HG02885 (cell line): ENCODE data around the gene KCNK18.
A peak's percentile ranks its signal among the peaks of the same experiment; 100 is the strongest.
"Not testable (repeated sequence)": the region's sequence is repeated elsewhere in the genome, so short reads cannot be mapped to it uniquely, and the experiment has no call there.

Experiments used
- ATAC-seq: cut with Tn5 transposase; IDR thresholded peaks from one replicate; pipeline ENCODE4 v1.9.1; 2021; ENCODE audit warnings: mild to moderate bottlenecking; ENCODE audit not compliant: unreplicated experiment, poor library complexity

Gene KCNK18

DNA sequence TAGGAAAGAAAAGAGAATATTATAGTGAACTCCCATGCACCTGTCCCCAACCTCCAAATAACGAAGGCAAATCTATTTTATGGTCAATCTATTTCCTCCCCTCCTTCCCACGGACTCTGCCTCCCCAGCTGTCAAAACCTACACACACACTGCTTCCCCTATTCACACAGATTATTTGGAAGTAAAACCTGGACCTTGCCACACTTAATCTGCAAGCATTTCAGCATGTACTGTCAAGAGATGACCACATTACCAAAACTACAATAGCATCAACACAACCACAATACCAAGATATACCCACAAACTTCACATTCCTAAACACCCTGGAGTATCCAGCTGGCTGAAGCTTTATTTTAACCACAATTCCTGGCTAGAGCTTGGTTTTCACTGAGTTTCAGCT lies 27.8 kb upstream of the KCNK18 start:
- ATAC-seq, result no peak

DNA sequence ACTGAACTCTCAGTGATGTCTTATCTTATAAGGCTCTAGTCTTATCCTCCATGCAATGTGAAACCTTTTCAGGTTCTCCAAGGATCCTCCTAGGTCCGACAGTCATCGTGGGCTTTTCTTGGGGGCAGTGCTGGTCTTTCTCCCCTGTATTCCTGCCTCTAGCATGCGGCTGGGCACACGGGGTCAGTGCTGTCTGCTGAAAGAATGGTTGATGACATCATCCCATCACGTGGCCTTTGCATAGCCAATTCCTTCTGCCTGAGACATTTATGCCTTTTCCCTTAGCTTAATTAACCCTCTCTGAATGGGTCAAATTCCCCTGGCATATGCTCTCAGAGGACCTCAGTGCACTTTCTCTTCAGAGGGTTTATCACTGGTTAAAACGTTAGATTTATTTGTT lies 27.0 kb upstream of the KCNK18 start:
- no peak for ATAC-seq

DNA sequence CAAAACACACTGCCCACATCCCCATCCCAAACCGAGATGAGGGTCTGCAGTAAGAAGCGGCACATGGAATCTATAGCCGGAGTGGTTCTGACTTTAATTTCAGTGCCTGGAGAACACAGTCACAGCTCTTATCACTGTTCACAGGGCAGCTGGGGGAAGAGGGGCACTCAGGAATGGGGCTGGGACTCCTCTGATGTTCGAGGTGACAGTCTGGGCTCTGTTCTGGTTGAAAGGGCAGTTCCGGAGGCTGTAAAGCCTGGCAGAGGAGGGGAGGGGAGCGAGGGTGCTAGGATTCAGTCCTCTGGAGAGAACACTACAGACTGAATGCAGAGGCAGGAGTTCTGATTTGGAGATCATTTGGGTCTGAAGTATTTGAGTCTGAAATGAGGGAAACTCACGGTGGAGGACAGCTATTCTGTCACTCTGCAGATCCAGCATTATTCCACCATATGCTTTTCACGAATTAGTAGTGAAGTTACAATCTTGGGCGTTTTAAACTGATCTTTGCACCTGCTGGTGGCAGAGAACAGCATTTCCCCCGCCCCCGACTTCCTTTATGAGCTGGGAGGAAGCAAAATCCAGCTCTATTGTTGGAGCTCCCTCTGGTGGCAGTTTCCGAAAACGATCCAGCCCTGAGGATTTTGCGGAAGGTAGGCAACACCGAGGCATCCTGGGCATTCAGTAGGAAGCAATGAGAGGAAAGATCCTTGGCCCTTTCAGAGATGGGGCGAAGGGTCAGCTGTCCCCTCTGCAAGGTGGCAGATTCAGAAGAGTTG lies 22.7 kb upstream of the KCNK18 start:
- ATAC-seq, result peak; percentile 90

DNA sequence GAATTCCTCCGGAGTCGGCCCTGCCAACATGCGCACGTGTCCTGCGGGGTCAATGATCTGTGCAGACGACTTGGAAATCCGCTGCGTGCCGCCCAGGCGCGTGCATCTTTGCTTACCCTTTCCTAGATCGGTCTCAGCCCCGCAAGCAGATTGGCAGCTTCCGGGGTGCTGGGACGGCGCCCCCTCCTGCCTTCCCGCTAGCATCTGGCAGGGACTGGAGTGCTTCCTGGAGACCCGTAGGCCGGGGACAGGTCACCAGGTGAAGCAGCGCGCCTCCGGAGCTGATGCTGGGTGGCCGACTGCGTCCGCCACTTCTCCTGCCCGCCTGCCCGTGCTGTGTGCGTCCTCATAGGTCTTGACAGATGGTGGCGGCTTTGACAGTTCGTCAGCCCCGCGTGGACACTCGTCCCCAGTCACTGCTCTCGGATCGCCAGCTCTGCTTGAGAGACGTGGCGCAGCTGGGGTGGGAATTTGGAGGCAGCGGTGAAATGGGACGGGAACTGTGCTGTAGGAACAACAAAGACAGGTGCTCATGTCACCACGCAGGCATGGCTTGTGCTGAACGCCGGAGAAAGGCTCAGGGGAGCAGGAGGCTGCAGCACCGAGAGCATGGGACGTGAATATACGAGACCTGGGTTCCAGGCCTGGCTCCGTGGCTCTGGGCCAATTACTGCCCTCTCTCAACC lies 21.9 kb upstream of the KCNK18 start:
- ATAC-seq, result peak; percentile 38

DNA sequence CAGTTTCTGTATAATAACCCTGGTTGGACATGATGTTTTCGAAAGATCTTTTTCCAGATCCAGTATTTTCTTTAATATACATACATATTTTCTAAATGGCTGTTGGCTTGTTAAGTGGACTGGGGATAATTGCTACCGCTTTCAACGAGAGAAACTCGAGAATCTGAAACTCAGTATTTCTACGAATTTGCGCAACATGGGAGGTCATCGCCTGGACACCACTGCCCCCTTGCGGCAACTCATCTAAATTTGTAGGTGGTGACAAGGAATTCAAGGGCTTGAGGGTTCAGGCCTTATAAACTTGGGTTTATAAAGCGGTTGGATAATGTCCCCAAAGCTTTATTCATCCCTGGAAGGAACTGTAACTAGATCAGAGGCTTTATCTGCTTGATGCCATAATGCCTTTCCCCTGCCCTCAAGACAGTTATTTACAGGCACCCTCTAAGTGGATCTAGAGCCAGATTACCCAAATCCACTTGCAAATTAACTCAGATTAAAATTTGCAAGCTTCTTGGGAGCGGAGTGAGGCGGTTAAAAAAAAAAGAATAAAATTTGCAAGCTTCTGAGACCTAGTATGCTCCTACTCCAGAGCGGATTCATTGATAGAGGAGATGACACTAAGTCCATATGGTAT lies 21.3 kb upstream of the KCNK18 start:
- peak; percentile 52 for ATAC-seq

DNA sequence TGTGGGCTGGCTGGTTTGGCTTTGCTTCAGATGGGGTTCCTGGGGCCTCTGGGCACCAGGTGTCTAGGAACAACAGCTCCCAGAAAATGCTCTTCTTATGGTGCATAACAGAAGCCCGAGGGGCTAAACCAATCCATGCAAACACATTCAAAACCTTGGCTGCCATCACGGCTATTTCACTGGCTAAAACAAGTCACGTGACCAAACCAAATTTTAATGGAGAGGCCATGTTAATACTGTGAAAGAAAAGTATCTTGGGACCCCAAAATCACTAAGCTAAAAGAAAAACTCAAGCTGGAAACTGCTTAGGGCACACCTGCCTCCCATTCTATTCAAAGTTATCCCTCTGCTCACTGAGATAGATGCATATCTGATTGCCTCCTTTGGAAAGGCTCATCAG lies 19.1 kb upstream of the KCNK18 start:
- ATAC-seq, result no peak

DNA sequence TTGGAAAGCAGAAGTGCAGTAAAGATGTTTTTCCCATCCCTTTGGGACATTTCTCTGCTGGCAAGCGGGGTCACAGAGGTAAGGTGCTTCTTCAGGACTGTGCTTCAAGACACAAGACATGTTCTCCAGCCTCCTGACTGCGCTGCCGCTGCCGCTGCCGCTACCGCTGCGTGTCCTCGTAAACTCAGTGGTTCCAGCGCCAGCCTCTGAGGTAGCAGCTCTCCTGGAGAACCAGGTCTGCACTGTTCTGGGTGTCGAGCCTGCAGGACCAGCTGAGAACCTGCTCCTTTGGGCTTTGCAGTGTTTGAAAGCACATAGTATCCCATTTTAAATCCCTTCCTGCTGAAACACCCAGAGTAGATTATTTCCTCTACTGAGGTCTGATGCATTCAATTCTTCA lies 13.0 kb upstream of the KCNK18 start:
- ATAC-seq, result no peak

DNA sequence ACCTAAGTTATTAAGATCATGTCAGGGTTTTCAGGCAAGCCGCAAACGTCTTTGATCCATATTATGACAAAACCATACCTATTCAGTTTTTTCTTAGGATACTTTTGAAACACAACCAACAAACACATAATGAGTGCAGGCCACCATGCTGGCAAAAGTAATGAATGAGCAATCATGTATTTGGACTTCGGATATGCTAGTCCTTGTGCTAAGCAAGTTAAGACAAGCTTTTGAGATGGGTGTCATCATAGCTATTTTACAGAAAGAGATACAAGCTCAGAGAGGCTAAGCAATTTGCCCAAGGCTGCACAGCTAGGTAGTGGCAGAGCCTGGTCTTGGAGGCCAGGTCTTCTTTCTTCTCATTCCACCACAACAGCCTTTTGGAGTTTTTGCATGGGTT lies 12.5 kb upstream of the KCNK18 start:
- no peak for ATAC-seq

DNA sequence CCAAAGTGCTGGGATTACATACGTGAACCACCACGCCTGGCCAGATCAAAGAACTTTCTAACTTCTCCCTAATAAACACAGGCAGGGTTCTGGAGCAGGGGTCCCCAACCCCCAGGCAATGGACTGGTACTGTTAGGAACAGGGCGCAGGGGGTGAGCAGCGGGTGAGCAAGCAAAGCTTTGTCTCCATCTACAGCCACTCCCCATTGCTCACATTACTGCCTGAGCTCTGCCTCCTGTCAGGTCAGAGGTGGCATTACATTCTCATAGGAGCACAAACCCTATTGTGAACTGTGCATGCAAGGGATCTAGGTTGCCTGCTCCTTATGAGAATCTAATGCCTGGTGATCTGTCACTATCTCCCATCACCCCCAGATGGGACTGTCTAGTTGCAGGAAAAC lies 11.5 kb upstream of the KCNK18 start:
- ATAC-seq, result not testable (repeated sequence)

DNA sequence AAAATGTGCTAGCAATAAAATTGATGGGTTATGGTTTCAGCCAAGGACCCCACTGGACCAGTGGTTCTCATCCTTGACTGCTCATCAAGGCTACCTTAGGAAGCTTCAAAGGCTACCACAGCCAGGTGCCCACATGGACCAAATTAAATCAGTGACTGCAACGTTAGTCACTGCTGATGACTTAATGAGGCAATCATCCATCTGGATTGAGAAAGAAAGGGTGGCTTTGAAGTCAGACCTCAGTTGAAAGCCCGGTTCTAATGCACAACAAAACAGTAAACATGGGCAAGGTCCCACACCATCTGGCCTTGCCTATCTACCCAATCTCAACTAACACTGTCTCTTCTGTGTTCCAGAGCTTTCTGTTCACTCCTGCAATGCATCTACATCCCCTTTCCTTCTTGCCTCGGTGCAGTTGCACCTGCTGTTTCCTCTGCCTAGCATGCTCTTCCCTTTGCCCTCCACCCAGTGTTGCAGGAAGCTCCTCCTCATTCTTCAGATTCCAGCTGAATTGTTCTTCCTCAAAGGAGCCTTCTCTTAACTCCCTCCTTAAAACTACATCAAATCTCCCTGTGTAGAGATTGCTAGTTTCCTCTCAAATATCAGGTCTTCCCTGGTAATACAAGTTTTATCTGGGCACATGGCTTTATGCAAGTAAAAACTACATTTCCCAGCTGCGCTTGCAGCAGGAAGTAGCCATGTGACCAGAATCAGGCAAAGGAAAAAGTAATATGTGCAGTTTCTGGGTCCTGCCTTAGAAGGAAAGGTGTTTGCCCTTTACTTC lies 10.3 kb upstream of the KCNK18 start:
- no peak for ATAC-seq

DNA sequence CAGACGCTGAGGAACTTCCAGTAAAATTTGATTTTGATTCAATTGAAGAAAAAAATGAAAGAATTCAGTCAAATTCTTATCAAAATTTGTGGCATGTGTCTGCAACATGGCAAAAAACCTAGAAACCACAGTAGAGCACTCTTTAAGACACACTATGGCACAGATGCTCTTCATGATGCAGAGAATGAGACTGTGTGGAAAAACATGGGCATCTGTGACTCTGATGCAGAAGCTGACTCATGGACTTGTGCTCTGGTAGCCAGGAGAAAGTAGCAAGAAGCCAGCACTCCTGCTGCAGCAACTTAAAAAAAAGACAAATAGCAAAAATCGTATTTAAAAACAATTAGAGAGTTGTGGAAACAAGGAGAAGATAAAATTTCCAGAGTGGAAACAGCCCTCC lies 8.9 kb upstream of the KCNK18 start:
- ATAC-seq, result no peak

DNA sequence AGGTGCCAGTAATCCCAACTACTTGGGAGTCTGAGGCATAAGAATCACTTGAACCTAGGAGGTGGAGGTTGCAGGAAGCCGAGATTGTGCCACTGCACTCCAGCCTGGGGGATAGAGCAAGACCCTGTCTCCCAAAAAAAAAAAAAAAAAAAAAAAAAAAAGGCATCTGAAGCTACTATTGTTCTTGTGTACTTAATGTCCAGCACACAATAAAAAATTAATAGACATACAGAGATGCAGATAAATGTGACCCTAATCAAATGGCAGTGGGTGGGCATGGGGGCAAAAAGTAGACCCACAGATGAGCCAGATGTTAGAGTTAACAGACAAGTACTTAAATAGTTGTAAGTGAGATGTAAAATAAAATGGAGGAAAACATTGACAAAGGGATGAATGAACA lies 7.7 kb upstream of the KCNK18 start:
- no peak for ATAC-seq

DNA sequence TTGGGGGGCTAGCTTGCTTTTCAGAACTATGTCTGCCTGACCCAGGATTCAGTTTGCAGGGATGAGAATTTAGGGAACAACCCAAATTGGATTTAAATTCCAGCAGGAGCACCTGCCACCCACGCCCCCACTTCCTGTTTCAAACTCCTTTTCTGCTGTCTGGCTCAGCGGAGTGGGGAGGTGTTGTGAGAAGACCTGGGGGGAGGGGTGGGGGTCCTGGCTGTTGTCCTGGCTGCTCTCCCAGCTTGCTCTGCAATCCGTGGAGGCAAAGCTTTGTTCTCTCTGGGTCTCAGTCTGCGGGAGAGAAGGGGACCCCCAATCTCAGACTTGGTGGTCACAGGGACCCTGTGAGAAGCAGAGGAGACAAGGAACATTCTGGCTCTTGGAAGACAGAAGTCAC lies 799 bp downstream of the KCNK18 start:
- no peak for ATAC-seq

DNA sequence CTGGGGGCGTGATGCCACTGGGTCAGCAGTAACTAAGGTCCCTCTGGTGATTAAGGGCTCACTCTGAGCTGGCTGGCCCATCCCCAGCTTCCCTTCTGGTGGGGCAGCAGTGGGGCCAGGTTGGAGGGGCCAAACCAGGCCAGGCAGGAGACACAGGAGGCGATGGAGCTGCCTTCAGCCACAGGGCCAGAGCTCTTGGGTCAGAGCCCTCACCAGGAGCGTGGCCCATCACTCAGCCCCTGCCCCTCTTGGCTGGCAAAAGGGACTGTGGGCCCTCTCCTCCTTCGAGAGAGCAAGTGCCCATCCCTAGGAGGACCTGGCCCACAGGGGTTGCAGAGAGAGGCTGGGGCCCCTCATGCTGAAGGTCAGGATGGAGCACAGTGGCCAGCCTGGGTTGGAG lies 4.5 kb downstream of the KCNK18 start:
- ATAC-seq, result no peak

DNA sequence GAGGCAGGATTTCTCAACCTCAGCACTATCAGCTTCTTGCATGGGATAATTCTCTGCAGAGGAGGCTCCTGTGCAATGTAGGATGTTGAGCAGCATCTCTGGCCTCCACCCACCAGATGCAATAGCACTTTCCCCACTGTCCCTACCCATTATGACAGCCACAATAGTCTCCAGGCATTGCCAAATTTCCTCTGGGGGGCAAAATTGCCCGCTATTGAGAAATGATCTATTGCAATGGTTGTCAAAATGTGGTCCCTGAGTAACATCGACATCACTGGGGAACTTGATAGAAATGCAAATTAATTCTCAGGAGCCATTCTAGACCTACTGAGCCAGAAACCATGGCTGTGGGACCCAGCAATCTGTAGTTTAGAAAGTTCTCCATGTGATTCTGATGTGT lies 7.0 kb downstream of the KCNK18 start:
- no peak for ATAC-seq

DNA sequence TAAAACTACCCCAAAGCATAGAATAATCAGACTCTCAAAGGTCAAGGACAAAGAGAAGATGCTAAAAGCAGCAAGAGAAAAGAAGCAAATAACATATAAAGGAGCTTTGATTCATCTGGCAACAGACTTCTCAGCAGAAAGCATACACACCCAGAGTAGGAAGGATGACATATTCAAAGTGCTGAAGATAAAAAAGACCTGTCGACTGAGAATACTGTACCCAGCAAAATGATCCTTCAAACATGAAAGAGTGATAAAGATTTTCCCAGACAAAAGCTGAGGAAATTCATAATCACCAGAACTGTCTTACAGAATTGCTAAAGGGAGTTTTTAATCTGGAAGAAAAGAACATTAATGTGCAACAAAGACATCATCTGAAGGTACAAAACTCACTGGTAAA lies 14.9 kb downstream of the KCNK18 start:
- no peak for ATAC-seq

DNA sequence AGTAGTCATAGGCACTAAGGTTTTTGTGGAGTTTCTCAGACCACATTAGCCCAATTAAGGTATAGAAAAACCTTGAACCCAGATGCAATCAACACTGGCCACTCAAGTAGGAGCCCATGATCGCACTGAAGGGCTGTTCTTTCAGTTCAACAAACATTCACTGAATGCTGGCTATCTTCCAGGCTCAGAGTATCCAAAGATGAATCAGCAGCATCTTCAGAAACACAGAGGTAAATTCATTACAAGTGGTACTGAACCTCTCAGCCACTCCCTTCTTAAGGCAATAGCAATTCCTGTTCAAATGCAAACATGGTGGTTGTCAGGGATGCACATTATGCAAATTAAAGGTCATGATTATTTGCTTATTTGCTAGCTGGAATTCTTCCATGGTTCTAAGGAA lies 17.1 kb downstream of the KCNK18 start:
- ATAC-seq, result no peak

DNA sequence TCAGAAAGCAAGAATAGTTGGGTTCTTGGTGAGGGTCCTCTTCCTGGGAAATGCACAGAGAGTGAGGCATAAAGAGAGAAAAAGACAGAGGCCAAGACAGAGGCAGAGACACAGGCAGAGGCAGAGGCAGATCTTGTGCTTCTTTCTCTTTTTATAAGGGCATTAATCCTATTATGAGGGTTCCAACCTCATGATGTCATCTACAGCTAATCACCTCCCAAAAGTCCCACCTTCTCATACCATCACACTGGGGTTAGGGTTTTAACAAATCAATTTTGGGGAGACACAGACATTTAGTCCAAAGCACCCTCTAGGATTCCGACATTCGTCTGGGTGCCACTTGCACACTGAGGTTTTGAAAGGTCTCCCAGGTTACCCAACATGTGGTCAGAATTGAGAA lies 17.8 kb downstream of the KCNK18 start:
- ATAC-seq, result no peak

DNA sequence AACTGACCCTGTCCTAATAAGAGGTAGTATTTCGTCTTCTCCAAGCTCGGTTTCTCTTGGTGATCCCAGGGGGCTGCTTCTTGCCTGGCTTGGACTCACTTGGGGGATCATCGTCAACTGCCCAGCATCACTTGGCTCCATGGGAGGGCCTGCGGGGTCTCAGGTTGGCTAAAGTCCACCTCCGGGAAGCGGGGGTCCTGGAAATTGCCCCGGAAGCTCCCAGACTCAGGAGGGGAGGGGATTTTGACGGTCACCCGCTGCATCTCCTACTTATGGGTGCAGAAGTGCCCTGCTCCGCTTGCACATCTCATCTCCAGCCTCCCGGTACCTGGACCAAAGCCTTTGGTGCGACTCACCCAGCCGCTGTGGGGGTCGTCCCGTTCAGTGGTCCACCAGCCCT lies 18.7 kb downstream of the KCNK18 start:
- no peak for ATAC-seq

DNA sequence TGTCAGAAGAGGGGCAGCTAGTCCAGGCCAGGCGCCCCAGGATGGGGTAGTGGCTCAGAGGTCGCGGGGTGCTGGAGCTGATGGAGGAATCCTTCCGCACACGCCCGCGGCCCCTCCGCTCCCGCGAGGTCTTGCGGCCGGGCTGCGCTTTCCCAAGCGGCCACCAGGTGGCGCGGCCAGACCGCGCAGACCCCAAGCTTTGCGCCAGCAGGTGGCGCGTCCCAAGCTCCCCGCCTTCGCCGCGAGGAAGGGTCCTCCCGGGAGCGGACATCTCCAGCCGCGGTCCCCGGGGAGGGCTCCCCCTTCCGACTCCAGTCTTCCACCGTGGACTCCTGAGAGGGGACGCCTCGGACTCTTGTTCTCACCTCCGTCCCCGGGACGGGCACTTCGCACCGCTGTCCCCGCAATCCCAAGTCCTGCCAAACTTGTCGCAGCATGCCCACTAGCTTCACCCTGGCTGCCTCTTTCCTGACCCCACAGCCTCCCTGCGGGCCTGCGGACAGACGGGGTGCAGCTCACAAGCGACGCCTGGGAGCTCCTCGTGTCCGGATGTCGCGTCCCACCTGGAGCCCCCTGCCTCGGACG lies 19.4 kb downstream of the KCNK18 start:
- peak; percentile 92 for ATAC-seq
